DLD1 (cell line): ENCODE measurements around the gene THUMPD2.
"Not testable (repeated sequence)": the region's sequence is repeated elsewhere in the genome, so short reads cannot be mapped to it uniquely, and the experiment has no call there.

Experiments used
- in situ Hi-C: cut with HindIII; loops from 2 replicates; pipeline ENCODE4 v1.10.0; 2017; ENCODE audit warnings: low sequenced_read_pairs

The THUMPD2 gene

GRCh38 chr2:39778775-39779340 is at the start of gene THUMPD2:
TSS of gene THUMPD2 (minus strand) at chr2:39779258. CDS start at chr2:39779239, 19 bp downstream.
- in situ Hi-C loops = no loop called here

- in situ Hi-C loops = no loop called here
Observed at GRCh38 chr2:39821871-39822270, 42.8 kb upstream of the THUMPD2 start.

- in situ Hi-C loops = no loop called here
Observed at GRCh38 chr2:39816845-39817244, 37.8 kb upstream of the THUMPD2 start.

- in situ Hi-C loops = no loop called here
Observed at GRCh38 chr2:39816428-39816827, 37.4 kb upstream of the THUMPD2 start.

- in situ Hi-C loops = no loop called here
Observed at GRCh38 chr2:39805936-39806608, 27.0 kb upstream of the THUMPD2 start.

- in situ Hi-C loops = no loop called here
Observed at GRCh38 chr2:39803839-39804238, 24.8 kb upstream of the THUMPD2 start.

GRCh38 chr2:39800752-39801151 is 21.7 kb upstream of the THUMPD2 start:
- in situ Hi-C loops = no loop called here

GRCh38 chr2:39796134-39796533 is 17.1 kb upstream of the THUMPD2 start:
- in situ Hi-C loops = no loop called here

- in situ Hi-C loops = not testable (repeated sequence)
Observed at GRCh38 chr2:39790216-39790818, 11.3 kb upstream of the THUMPD2 start.

GRCh38 chr2:39787950-39788349 is 8.9 kb upstream of the THUMPD2 start:
- in situ Hi-C loops = no loop called here

GRCh38 chr2:39786761-39787522 is 7.9 kb upstream of the THUMPD2 start:
- in situ Hi-C loops = no loop called here

GRCh38 chr2:39782591-39782990 is 3.5 kb upstream of the THUMPD2 start:
- in situ Hi-C loops = no loop called here

- in situ Hi-C loops = no loop called here
Observed at GRCh38 chr2:39781697-39782096, 2.6 kb upstream of the THUMPD2 start.

GRCh38 chr2:39780825-39781600 is 2.0 kb upstream of the THUMPD2 start:
- in situ Hi-C loops = no loop called here

- in situ Hi-C loops = no loop called here
Observed at GRCh38 chr2:39779927-39780326, 869 bp upstream of the THUMPD2 start.

- in situ Hi-C loops = no loop called here
Observed at GRCh38 chr2:39779341-39779851, 338 bp upstream of the THUMPD2 start.

GRCh38 chr2:39778233-39778632 is 825 bp downstream of the THUMPD2 start:
- in situ Hi-C loops = no loop called here

- in situ Hi-C loops = no loop called here
Observed at GRCh38 chr2:39772812-39773152, 6.3 kb downstream of the THUMPD2 start.

- in situ Hi-C loops = no loop called here
Observed at GRCh38 chr2:39772086-39772811, 6.8 kb downstream of the THUMPD2 start.

- in situ Hi-C loops = no loop called here
Observed at GRCh38 chr2:39762448-39762847, 16.6 kb downstream of the THUMPD2 start.
